ENCODE results near the gene CUEDC1.
A peak's percentile ranks its signal among the peaks of the same experiment; 100 is the strongest.

The CUEDC1 gene

DNA sequence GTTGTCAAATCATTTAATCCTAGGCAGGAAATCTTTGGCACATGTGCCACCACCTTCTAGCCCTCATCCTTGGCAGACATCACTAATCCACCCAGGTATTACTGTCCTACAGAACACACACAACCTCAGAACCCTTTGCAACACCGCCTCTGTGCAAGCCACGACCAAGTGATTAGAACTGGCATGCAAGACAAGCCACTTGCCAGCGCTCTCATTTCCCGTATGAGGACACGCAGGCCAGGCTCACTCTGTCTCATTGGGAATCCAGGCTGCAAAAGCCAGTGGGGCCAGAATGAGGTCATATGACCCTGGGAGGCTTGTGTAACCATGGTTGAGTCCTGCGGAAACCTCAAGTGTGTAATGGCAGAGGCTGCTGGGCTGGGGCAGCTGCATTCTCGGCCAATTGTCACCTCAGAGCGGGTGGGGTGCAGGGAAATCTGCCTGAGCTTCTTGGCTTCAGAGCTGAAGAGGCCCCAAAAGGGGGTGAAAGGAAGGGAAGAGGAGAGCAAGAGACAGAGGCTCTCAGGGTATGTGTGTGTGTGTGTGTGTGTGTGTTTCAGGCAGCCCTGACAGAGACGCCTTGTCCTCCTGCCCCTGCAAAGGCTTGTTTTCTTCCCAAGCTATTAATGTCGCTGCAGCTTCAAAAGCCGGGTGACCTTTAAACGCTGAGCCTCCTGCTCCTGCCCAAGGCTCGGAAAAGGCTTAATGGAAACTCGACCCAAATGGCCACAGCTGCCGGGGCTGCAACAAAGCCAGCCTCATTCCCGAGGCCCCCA is 62.2 kb downstream of the CUEDC1 start:
- Histone ChIP-seq H3K9me3 (ENCODE audit: insufficient read depth, low read length) (no peaks in the 10 kb centered on the region), H3K4me2 (ENCODE audit: low read length) (no peak overlapping the region), H3K4me1 (ENCODE audit: low read length) (peaks cover 28% of the 10 kb centered on the region), H3K27ac (ENCODE audit: low read length) (no peak overlapping the region), H3K4me3 (ENCODE audit: low read length) (no peak overlapping the region), H4K20me1 (ENCODE audit: insufficient read depth, low read length) (no peaks in the 10 kb centered on the region), H3K9ac (ENCODE audit: low read length) (no peak overlapping the region), H2AFZ (ENCODE audit: low read depth, low read length) (no peak overlapping the region), H3K27me3 (ENCODE audit: low read depth, low read length) (peaks cover 19% of the 10 kb centered on the region; the same call in 1 of the 2 replicates), H3K36me3 (replicated peaks; ENCODE audit: low read depth, low read length) (no peaks in the 10 kb centered on the region), H3K79me2 (ENCODE audit: low read length) (no peaks in the 10 kb centered on the region)
- TF ChIP-seq, protein P1, sequence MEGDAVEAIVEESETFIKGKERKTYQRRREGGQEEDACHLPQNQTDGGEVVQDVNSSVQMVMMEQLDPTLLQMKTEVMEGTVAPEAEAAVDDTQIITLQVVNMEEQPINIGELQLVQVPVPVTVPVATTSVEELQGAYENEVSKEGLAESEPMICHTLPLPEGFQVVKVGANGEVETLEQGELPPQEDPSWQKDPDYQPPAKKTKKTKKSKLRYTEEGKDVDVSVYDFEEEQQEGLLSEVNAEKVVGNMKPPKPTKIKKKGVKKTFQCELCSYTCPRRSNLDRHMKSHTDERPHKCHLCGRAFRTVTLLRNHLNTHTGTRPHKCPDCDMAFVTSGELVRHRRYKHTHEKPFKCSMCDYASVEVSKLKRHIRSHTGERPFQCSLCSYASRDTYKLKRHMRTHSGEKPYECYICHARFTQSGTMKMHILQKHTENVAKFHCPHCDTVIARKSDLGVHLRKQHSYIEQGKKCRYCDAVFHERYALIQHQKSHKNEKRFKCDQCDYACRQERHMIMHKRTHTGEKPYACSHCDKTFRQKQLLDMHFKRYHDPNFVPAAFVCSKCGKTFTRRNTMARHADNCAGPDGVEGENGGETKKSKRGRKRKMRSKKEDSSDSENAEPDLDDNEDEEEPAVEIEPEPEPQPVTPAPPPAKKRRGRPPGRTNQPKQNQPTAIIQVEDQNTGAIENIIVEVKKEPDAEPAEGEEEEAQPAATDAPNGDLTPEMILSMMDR (IDR thresholded peaks at IDR 0.05; ENCODE audit: low read depth, low read length): no peak
- no peak for TF ChIP-seq EZH2phosphoT487 (IDR thresholded peaks at IDR 0.05; ENCODE audit: low read depth)

DNA sequence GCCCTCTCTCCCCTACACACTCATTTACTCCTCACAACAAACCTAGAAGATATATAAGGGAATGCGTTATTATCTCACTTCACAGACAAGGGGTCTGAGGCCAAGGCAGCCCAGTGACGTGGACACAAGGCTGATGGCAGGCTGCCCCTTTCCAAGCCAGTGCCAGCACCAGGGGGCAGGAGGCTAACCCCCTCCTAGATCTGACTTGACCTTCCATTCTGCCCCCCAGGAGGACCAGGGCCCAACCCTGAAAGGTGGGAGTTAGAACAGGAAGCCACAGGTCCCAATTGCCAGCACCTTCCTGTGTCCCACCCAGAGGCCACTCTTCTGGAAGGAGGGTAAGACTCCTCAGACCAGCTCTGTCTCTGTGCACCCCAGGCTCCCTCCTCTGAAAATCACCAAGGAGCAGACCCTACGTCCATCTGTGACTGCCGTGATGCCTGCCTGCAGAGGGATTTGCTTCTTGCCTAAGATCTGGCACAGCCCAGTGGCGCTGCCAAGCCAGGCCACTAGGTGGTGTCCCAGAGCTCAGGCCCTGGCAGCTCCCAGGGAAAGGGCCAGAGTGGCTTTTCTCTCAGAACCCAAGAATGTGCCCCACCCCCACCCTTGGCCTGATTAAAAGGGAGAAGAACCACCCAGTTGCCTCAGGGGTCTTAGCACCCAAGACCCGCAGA is 62.9 kb downstream of the CUEDC1 start:
- no peak overlapping the region for H3K9ac ChIP-seq (ENCODE audit: low read length)
- H2AFZ ChIP-seq (ENCODE audit: low read depth, low read length): no peak overlapping the region
- H3K36me3 ChIP-seq (replicated peaks; ENCODE audit: low read depth, low read length): no peaks in the 10 kb centered on the region
- H3K27ac ChIP-seq (ENCODE audit: low read length): no peak overlapping the region
- peaks cover 17% of the 10 kb centered on the region; the same call in 1 of the 2 replicates for H3K27me3 ChIP-seq (ENCODE audit: low read depth, low read length)
- H3K4me2 ChIP-seq (ENCODE audit: low read length): peak overlapping the region; percentile 31; the same call in 1 of the 2 replicates
- no peak for TF ChIP-seq EZH2phosphoT487 (IDR thresholded peaks at IDR 0.05; ENCODE audit: low read depth)
- TF ChIP-seq, protein P1 (IDR thresholded peaks at IDR 0.05; ENCODE audit: low read depth, low read length): peak; percentile 93
- H3K9me3 ChIP-seq (ENCODE audit: insufficient read depth, low read length): no peaks in the 10 kb centered on the region
- no peak overlapping the region for H3K4me3 ChIP-seq (ENCODE audit: low read length)
- no peaks in the 10 kb centered on the region for H4K20me1 ChIP-seq (ENCODE audit: insufficient read depth, low read length)
- no peaks in the 10 kb centered on the region for H3K79me2 ChIP-seq (ENCODE audit: low read length)
- peaks cover 21% of the 10 kb centered on the region for H3K4me1 ChIP-seq (ENCODE audit: low read length)

DNA sequence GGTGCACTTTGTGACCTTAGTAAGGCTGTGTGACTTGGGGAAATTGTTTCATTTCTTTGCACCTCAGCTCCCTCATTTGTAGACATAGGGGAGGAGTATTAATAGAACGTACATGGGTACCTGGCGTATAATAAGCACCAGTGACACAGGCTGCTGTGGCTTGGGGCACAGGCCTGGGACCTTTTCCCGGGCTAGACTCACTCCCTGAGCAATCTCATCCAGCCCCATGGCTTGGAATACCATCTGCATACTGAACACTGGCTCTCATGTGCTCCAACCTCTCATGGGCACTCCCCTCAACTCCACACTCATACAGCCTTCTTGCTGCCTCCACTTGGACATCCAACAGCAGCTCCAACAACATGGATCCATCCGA is 64.4 kb downstream of the CUEDC1 start:
- no peaks in the 10 kb centered on the region for H3K79me2 ChIP-seq (ENCODE audit: low read length)
- TF ChIP-seq, protein P1 (IDR thresholded peaks at IDR 0.05; ENCODE audit: low read depth, low read length): no peak
- TF ChIP-seq EZH2phosphoT487 (IDR thresholded peaks at IDR 0.05; ENCODE audit: low read depth): no peak
- H3K4me3 ChIP-seq (ENCODE audit: low read length): no peak overlapping the region
- H2AFZ ChIP-seq (ENCODE audit: low read depth, low read length): no peak overlapping the region
- H3K4me1 ChIP-seq (ENCODE audit: low read length): peaks cover 15% of the 10 kb centered on the region
- H3K9me3 ChIP-seq (ENCODE audit: insufficient read depth, low read length): no peaks in the 10 kb centered on the region
- H3K4me2 ChIP-seq (ENCODE audit: low read length): no peak overlapping the region
- H3K27me3 ChIP-seq (ENCODE audit: low read depth, low read length): peaks cover 14% of the 10 kb centered on the region; the same call in 1 of the 2 replicates
- H4K20me1 ChIP-seq (ENCODE audit: insufficient read depth, low read length): no peaks in the 10 kb centered on the region
- H3K9ac ChIP-seq (ENCODE audit: low read length): no peak overlapping the region
- H3K36me3 ChIP-seq (replicated peaks; ENCODE audit: low read depth, low read length): no peaks in the 10 kb centered on the region
- H3K27ac ChIP-seq (ENCODE audit: low read length): no peak overlapping the region

Data from OCI-LY3 (cell line).